Mesothelial cell of epicardium (in vitro differentiated cells): Measurements from ENCODE around the gene RSRC1. TPM values are rescaled to one million over a fixed set of nuclear protein-coding genes. Genes with fewer than 3 reads are reported as not detected.
"Not testable (repeated sequence)": the region's sequence is repeated elsewhere in the genome, so short reads cannot be mapped to it uniquely, and the experiment has no call there.

Source experiments
- DNase-seq, 2 experiments: peaks; one replicate each; pipeline ENCODE4 v3.0.0; 2021; ENCODE audit warnings: low spot score in 2 of 2; ENCODE audit not compliant: unreplicated experiment in 2 of 2
- H3K27ac Mint-ChIP-seq: 2 replicates; pipeline ENCODE4 v1.8.0; 2021; ENCODE audit warnings: mixed read lengths
- H3K27me3 Mint-ChIP-seq: 2 replicates; pipeline ENCODE4 v1.8.0; 2021; ENCODE audit warnings: low read depth, mixed read lengths
- H3K36me3 Mint-ChIP-seq: 2 replicates; pipeline ENCODE4 v1.8.0; 2021; ENCODE audit warnings: mixed read lengths
- H3K4me1 Mint-ChIP-seq: 2 replicates; pipeline ENCODE4 v1.8.0; 2021; ENCODE audit warnings: mixed read lengths
- H3K4me3 Mint-ChIP-seq: 2 replicates; pipeline ENCODE4 v1.8.0; 2021; ENCODE audit warnings: mild to moderate bottlenecking, moderate library complexity, mixed read lengths
- H3K9me3 Mint-ChIP-seq: 2 replicates; pipeline ENCODE4 v1.8.0; 2021; ENCODE audit warnings: mixed read lengths
- CTCF ChIP-seq: fragments of 200-600 bp; sonication (generic); IDR thresholded peaks from one replicate; pipeline ENCODE4 v1.5.0; 2021; ENCODE audit warnings: antibody characterized with exemption; ENCODE audit not compliant: unreplicated experiment
- total RNA-seq: library from RNA; stranded (reverse); gene quantifications from 3 replicates; pipeline ENCODE4 v1.2.1, GENCODE V29; 2021

RSRC1 gene
- total RNA-seq, 1 donor from 2014 or later, result 34.9 TPM

GRCh38 chr3:158221426-158221825 is 111.5 kb downstream of the RSRC1 start:
- Mint-ChIP-seq H3K4me1 (peaks cover 2% of the 10 kb centered on the region), H3K4me3 (no peak overlapping the region), H3K36me3 (no peaks in the 10 kb centered on the region), H3K9me3 (no peaks in the 10 kb centered on the region), H3K27ac (no peak overlapping the region), H3K27me3 (no peaks in the 10 kb centered on the region)
- no peak for TF ChIP-seq CTCF
- no peak for DNase-seq

DNA sequence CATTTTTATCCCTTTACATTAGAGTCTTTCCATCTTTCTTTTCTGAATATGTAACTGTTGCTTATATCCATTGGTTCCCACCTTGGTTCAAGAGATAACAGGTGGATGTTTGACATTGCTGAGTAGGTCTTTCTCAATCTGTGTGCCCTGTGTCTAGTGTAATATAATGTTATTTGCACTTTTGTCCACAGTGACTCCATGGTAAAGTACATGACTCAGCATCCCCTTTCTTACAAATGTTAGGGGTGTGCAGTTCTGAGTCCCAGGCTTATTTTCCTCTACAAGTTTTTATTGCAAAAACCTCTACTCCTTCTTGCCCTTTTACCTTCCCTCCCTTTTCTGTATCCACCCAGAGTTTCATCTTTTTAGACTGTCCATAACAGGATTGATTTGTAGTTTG is 116.5 kb downstream of the RSRC1 start:
- DNase-seq, result no peak
- H3K4me3 Mint-ChIP-seq, result no peak overlapping the region
- H3K9me3 Mint-ChIP-seq, result no peaks in the 10 kb centered on the region
- H3K27ac Mint-ChIP-seq, result no peak overlapping the region
- no peak for TF ChIP-seq CTCF
- no peaks in the 10 kb centered on the region for H3K27me3 Mint-ChIP-seq
- H3K36me3 Mint-ChIP-seq, result no peaks in the 10 kb centered on the region
- H3K4me1 Mint-ChIP-seq, result peaks cover 2% of the 10 kb centered on the region

DNA sequence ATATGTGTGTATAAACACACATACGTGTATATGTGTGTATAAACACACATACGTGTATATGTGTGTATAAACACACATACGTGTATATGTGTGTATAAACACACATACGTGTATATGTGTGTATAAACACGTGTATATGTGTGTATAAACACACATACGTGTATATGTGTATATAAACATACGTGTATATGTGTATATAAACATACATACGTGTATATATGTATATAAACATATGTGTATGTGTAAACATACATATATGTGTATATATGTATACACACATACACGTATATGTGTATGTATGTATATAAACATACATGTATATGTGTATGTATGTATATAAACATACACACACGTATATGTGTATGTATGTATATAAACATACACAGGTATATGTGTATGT is 119.1 kb downstream of the RSRC1 start:
- not testable (repeated sequence) for DNase-seq, H3K9me3 Mint-ChIP-seq, H3K36me3 Mint-ChIP-seq, H3K4me1 Mint-ChIP-seq, H3K4me3 Mint-ChIP-seq, H3K27ac Mint-ChIP-seq, H3K27me3 Mint-ChIP-seq

GRCh38 chr3:158233791-158234190 is 123.9 kb downstream of the RSRC1 start:
- Mint-ChIP-seq H3K9me3 (peaks cover 4% of the 10 kb centered on the region), H3K4me1 (no peaks in the 10 kb centered on the region), H3K27me3 (no peaks in the 10 kb centered on the region), H3K36me3 (peaks cover 12% of the 10 kb centered on the region), H3K4me3 (no peak overlapping the region), H3K27ac (no peak overlapping the region)
- no peak for TF ChIP-seq CTCF
- no peak for DNase-seq

DNA sequence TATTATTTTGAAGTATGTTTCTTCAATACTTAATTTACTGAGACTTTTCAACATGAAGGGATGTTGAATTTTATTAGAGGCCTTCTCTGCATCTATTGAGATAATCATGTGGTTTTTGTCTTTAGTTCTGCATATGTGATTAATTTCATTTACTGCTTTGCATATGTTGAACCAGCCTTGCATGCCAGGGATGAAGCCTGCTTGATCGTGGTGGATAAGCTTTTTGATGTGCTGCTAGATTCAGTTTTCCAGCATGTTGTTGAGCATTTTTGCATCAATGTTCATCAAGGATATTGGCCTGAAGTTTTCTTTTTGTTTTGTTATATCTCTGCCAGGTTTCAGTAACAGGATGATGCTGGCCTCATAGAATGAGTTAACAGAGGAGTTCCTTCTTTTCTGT is 134.4 kb downstream of the RSRC1 start:
- no peaks in the 10 kb centered on the region for H3K27me3 Mint-ChIP-seq
- no peaks in the 10 kb centered on the region for H3K4me1 Mint-ChIP-seq
- peaks cover 6% of the 10 kb centered on the region for H3K36me3 Mint-ChIP-seq
- DNase-seq, result no peak
- no peak for TF ChIP-seq CTCF
- peaks cover 28% of the 10 kb centered on the region for H3K9me3 Mint-ChIP-seq
- no peak overlapping the region for H3K4me3 Mint-ChIP-seq
- no peak overlapping the region for H3K27ac Mint-ChIP-seq

GRCh38 chr3:158247288-158247687 is 137.4 kb downstream of the RSRC1 start:
- Mint-ChIP-seq H3K4me1 (no peaks in the 10 kb centered on the region), H3K36me3 (peaks cover 10% of the 10 kb centered on the region), H3K9me3 (peaks cover 42% of the 10 kb centered on the region), H3K27me3 (no peaks in the 10 kb centered on the region), H3K27ac (no peak overlapping the region), H3K4me3 (no peak overlapping the region)
- no peak for TF ChIP-seq CTCF
- DNase-seq, result no peak
